ENCODE results near the gene OR1C1.

GRCh38 chr1:247740721-247741120 lies 19.6 kb downstream of the OR1C1 start:
- TF ChIP-seq CTCF (optimal IDR thresholded peaks at IDR 0.05 in 1 of 3, IDR thresholded peaks at IDR 0.05 in 1 of 3, conservative IDR thresholded peaks at IDR 0.05 in 1 of 3; ENCODE audit: extremely low read depth in 1 of 3, insufficient read depth in 2 of 3, low read length in 3 of 3) (no peak), EZH2 (IDR thresholded peaks at IDR 0.05; ENCODE audit: low read length) (no peak)

All from keratinocyte (primary cell).